AG08395 (cell line): Measurements from ENCODE around the gene PPRC1.

Source experiments
- DNase-seq: peaks from one replicate; pipeline ENCODE4 v3.0.0; 2012; ENCODE audit warnings: mixed read lengths, low spot score

Gene PPRC1

DNA sequence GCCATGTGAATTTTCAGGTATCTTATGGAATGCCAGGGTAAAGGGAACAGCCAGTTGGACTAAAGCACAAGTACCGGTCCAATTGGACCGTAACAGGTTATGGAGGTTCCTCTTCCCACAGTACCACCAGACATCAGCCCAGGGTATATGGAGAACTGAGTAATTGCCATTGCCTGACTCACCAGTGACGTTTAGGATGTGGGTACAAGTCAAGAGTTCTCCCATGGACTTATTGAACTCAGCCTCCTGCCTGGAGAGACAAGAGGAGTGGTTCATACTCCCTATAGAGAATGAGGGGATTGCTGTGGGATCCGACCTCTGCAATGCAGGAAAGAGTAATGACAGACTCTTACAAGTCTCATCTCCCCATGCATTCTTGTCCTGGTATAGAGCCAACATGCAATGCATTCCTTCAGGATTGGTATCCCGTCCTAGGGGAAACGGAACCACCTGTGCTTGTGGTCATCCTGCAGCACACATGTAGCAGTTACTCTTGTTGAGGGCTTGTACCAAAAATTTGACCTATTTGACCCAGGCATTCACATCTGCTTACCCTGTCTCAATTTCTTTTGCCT lies 62.5 kb downstream of the PPRC1 start:
- no peak for DNase-seq

DNA sequence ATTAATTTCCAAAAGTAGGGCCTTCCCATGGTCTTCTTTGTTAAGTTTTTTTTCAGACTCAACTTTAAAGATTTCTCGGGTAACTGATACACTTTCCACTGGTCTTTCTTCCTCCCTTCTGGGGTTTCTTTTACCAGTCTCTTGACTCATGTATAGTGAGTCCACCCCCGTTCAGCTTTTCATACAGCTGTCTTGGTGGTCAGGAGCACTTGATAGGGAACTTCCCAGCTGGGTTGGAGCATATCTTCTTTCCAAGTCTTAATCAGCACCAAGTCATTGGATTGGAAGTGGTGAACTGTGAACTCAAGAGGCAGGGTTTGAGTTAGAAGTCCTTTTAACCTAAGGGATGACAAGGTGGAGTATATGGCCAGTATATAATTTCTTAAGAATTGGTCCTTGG lies 64.1 kb downstream of the PPRC1 start:
- DNase-seq = no peak

DNA sequence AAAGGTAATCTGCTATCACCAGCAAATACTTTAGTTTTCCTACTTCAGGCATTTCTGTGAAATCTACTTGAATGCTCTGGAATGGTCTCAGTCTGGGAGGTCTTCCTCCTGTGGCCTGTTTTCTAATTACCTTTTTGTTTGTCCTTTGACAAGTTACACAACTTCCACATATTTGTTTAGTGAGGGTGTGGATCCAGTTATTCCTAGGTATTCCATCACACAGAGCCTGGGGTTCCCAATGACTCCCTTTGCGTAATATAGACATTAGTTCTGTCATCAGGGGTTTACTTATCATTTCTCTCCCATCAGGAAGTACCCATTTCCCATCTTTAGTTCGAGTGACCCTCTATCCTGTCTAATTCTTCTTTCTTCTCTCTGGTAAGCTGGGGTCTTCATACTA lies 65.2 kb downstream of the PPRC1 start:
- no peak for DNase-seq
